Ovary (tissue), 9 donors: Measurements from ENCODE around the gene TSPAN13. TPM values are rescaled to one million over a fixed set of nuclear protein-coding genes. Genes with fewer than 3 reads are reported as not detected.

Experiments
- DNase-seq, 5 donors: peaks; one replicate each; pipeline ENCODE4 v3.0.0-alpha.2; 2019 to 2020
- H3K27ac ChIP-seq, 2 donors: fragments of 200-600 bp; one replicate each; pipeline versions ENCODE4 v1.5.1 to v1.8.0; 2019 to 2022
- H3K27me3 ChIP-seq: fragments of 200-600 bp; one replicate; pipeline ENCODE4 v1.8.0; 2022
- H3K36me3 ChIP-seq: fragments of 200-600 bp; sonication (generic); one replicate; pipeline ENCODE4 v1.5.1; 2019
- H3K4me1 ChIP-seq: one replicate; pipeline ENCODE4 v1.8.1; 2013; ENCODE audit warnings: mild to moderate bottlenecking, moderate library complexity; ENCODE audit not compliant: insufficient read depth
- H3K4me3 ChIP-seq: fragments of 200-600 bp; sonication (generic); one replicate; pipeline ENCODE4 v1.5.1; 2017
- H3K9me3 ChIP-seq, 2 donors: fragments of 200-600 bp in 1 of 2; sonication (generic) in 1 of 2; one replicate each; pipeline versions ENCODE4 v1.5.1 to v1.8.1; 2013 to 2019; ENCODE audit warnings: mild to moderate bottlenecking in 1 of 2, moderate library complexity in 1 of 2
- EP300 ChIP-seq: sonication (generic); formaldehyde crosslinking; IDR thresholded peaks from one replicate; pipeline ENCODE4 v1.6.1; 2017; ENCODE audit warnings: antibody characterized with exemption
- POLR2A ChIP-seq: fragments of 450-650 bp; IDR thresholded peaks from one replicate; pipeline ENCODE4 v1.6.1; 2017; ENCODE audit warnings: antibody characterized with exemption, mild to moderate bottlenecking, moderate library complexity
- WGBS, 3 donors: extraction: QIAGEN DNeasy Blood & Tissue Kit in 1 of 3; methylation state at CpG; one replicate each; pipeline versions ENCODE4 v1.1.5 to v1.1.7; 2013 to 2017; 5-methylcytosine and 5-hydroxymethylcytosine counted together
- intact Hi-C, 4 donors: fragments of 100-400 bp; cut with DNase I; formaldehyde crosslinking; loops; one replicate each; pipeline versions ENCODE4 v1.11.0 to v1.15.1; 2022 to 2023
- polyA plus RNA-seq, 2 donors: library from polyadenylated mRNA; stranded (reverse); fragments of 200-250 nt in 1 of 2; fragments of 350-450 nt in 1 of 2; fragmentation: Illumina TruSeq in 1 of 2; extraction: RNeasy Lipid Tissue Mini Kit (QIAGEN cat#74804) in 1 of 2; gene quantifications; one replicate each; pipeline ENCODE4 v1.2.3, GENCODE V29; 2013 to 2014
- total RNA-seq, 7 donors: library from RNA; depleted of rRNA in 2 of 7; stranded (reverse); fragments of >200 nt in 2 of 7; fragmentation: NEBNext Ultra II Directional in 3 of 7; extraction: Animal tissue kit (Norgen Biotek cat#: 25700) in 3 of 7; gene quantifications; one replicate each; pipeline versions ENCODE4 v1.1.0 to v1.2.4, GENCODE V29; 2016 to 2023
- TF ChIP-seq, protein P1 (sequence below), 3 donors: fragments of 450-650 bp in 2 of 3; fragments of 200-600 bp in 1 of 3; IDR thresholded peaks; one replicate each; pipeline versions ENCODE4 v1.5.1 to v1.8.0; 2016 to 2022; ENCODE audit warnings: antibody characterized with exemption in 3 of 3, mild to moderate bottlenecking in 1 of 3
- donor health status: DM: no; HTN: no; CAD: no; lungs with moderate emphysema.
- donor health status: DM: no; HTN: no; CAD: no.
- donor health status: Bipolar disorder and iron deficiency.
- donor health status: DM: yes; HTN: yes; CAD: no.
- donor health status: DM: no; HTN: no; CAD: no.
- donor health status: DM: yes; HTN: yes; CAD: no.

Gene TSPAN13
- total and polyA plus RNA-seq, 9 donors, result 0.72 to 23.4 (median 4.2) TPM

DNA sequence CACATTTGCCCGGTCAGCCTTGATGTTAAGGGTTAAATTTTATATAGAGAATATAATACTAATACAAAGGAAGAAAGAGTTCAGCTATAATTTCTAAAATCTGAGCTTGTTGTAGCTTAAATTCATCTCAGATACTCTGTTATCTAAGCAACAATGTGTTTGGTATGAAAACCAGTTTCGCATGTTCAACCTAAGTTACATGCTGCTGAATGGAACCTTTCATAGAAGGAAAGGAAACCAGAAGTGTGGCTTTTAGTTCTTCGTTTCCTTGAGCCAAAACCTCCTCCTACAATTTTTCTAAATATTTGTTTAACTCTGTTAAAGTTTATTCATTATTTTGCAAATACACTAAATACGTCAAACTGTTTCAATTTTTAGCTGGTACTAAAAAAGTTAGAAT, 32.7 kb downstream of the TSPAN13 start:
- H3K9me3 ChIP-seq, result no peaks in the 10 kb centered on the region
- DNase-seq, result no peak
- TF ChIP-seq EP300, result no peak
- no peak overlapping the region for H3K4me3 ChIP-seq
- 25 to 48% (median 33%) methylated on average over 4 of the region's 4 CpGs for WGBS, 3 donors
- H3K27me3 ChIP-seq, result no peaks in the 10 kb centered on the region
- H3K4me1 ChIP-seq, result no peaks in the 10 kb centered on the region
- no peaks in the 10 kb centered on the region for H3K36me3 ChIP-seq
- H3K27ac ChIP-seq, result no peak overlapping the region
- intact Hi-C loops, result no loop called here

DNA sequence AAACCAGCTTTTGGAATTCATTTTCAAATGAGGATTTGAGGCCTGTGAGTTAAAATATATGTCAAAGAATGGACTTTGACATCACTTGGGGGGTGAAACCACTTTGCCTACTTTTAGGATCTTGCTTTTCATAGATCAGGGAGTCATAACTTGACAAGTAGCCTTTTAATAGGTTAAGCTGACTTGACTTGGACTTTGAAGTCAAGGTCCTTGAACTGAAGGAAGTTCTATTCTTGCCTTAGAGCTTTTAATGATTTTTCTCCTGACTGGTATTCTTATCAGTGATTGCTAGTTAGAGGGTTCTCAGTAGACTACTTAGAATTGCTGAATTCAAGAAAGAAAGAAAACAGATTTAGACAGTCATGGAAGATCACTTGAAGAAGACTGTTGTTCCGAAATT, 33.6 kb downstream of the TSPAN13 start:
- no peak for TF ChIP-seq EP300
- intact Hi-C loops, result no loop called here
- no peaks in the 10 kb centered on the region for H3K36me3 ChIP-seq
- no peaks in the 10 kb centered on the region for H3K4me1 ChIP-seq
- H3K27ac ChIP-seq, result no peak overlapping the region
- 92 to 96% (median 93%) methylated on average over 1 of the region's 1 CpG for WGBS, 3 donors
- no peaks in the 10 kb centered on the region for H3K9me3 ChIP-seq
- DNase-seq, result no peak
- H3K27me3 ChIP-seq, result no peaks in the 10 kb centered on the region
- no peak overlapping the region for H3K4me3 ChIP-seq

DNA sequence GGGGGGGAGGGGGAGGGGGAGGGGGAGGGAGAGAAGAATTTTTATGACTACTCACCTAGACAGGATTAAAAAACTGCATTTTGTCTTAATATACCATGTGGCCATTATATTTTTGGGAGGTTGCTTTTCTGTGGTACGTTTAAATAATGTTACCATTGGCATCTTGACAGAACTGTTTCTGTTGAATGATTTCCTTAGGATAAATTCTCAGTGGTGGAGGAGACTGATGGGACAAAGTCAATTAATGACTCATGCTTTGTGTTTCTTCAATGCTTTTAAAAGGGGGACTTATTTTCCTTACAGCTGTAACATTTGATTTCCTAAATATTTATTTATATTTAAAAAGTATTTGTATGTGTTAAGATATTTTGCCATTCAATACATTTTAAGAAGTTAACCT, 37.5 kb downstream of the TSPAN13 start:
- Histone ChIP-seq H3K36me3 (no peaks in the 10 kb centered on the region), H3K4me3 (no peak overlapping the region), H3K9me3 (no peaks in the 10 kb centered on the region), H3K27me3 (no peaks in the 10 kb centered on the region), H3K4me1 (no peaks in the 10 kb centered on the region), H3K27ac (no peak overlapping the region)
- TF ChIP-seq, protein P1, sequence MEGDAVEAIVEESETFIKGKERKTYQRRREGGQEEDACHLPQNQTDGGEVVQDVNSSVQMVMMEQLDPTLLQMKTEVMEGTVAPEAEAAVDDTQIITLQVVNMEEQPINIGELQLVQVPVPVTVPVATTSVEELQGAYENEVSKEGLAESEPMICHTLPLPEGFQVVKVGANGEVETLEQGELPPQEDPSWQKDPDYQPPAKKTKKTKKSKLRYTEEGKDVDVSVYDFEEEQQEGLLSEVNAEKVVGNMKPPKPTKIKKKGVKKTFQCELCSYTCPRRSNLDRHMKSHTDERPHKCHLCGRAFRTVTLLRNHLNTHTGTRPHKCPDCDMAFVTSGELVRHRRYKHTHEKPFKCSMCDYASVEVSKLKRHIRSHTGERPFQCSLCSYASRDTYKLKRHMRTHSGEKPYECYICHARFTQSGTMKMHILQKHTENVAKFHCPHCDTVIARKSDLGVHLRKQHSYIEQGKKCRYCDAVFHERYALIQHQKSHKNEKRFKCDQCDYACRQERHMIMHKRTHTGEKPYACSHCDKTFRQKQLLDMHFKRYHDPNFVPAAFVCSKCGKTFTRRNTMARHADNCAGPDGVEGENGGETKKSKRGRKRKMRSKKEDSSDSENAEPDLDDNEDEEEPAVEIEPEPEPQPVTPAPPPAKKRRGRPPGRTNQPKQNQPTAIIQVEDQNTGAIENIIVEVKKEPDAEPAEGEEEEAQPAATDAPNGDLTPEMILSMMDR (IDR thresholded peaks at IDR 0.05), result no peak
- no peak for TF ChIP-seq POLR2A
- DNase-seq, result no peak
- WGBS, 3 donors, result 24 to 40% (median 32%) methylated on average over 1 of the region's 1 CpG
- intact Hi-C loops, result no loop called here

DNA sequence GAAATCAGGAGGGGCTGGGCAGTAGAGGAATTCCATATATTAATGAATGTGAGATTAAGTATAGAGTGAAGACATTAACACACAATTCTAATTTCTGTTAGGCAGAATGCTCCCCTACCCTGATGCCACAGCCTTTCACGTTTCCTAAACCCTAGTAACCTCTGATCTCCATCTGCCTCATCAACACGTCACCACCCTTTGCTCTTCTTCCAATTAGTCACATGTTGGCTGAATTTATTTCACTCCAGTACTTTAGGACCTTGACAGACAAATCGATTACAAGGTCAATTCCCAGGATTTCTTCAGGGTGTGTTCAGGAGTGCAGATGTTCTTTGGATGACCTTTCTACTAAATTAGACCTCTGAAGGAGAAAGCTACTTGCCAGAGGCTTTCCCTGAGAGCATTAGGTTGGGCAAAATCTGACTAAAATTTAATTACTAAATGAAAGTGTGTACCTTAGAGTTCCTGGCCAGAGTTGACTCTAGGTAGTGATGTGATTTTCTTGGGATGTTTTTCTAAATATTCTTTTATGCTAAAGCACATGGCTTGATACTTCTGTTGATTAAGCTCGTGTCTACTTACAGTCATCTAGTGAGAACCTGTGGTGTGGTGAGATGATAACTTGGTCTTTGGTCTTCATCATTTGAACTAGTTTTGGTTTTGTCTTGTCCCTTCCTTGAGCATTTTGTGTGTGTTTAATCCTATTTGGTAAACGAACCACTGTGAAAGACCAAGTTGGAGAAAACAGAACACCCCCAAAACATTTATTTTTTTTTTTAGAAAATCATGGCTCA, 38.5 kb downstream of the TSPAN13 start:
- intact Hi-C loops, result no loop called here
- Histone ChIP-seq H3K27ac (no peak overlapping the region), H3K9me3 (no peaks in the 10 kb centered on the region), H3K36me3 (no peaks in the 10 kb centered on the region), H3K27me3 (no peaks in the 10 kb centered on the region), H3K4me1 (no peaks in the 10 kb centered on the region), H3K4me3 (no peak overlapping the region)
- no peak for DNase-seq
- 57 to 66% (median 61%) methylated on average over 5 of the region's 5 CpGs for WGBS, 3 donors
- no peak for TF ChIP-seq EP300
- TF ChIP-seq POLR2A, result no peak
- TF ChIP-seq, protein P1 (IDR thresholded peaks at IDR 0.05), result no peak

DNA sequence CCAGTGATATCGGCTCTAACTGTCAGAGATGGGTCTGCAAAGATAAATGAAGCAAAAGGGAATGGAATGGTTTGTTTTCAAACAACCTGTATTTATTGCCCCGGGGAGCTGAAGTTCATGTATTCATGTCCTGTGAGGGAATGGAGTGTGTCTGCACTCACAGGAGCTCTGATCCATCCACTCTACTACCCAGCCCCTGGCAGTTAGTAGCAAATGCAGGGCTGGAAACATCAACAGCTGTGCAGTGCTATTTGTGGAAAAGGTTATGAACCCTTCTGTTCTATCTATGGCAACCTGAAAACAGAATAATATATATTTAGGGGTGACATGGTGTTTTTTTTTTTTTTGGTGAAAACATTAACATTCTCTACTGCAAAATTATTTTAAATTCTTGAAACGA, 41.4 kb downstream of the TSPAN13 start:
- H3K36me3 ChIP-seq, result no peaks in the 10 kb centered on the region
- 21 to 43% (median 23%) methylated on average over 3 of the region's 3 CpGs for WGBS, 3 donors
- DNase-seq, result no peak
- H3K27me3 ChIP-seq, result no peaks in the 10 kb centered on the region
- TF ChIP-seq POLR2A (no peak), EP300 (no peak)
- TF ChIP-seq, protein P1 (IDR thresholded peaks at IDR 0.05), result no peak
- no peaks in the 10 kb centered on the region for H3K4me1 ChIP-seq
- intact Hi-C loops, result no loop called here
- H3K9me3 ChIP-seq, result no peaks in the 10 kb centered on the region
- no peak overlapping the region for H3K4me3 ChIP-seq
- H3K27ac ChIP-seq, result no peak overlapping the region
